Activated CD8-positive, alpha-beta memory T cell treated with anti-CD3 and anti-CD28 coated beads, Interleukin-2, amount 50 U/mL, for 1 hour (primary cell): Measurements from ENCODE around the gene ISLR2.

Experiments used
- DNase-seq: peaks from one replicate; pipeline ENCODE4 v3.0.0-alpha.2; 2020; ENCODE audit errors: extremely low read depth

Gene ISLR2

GRCh38 chr15:74129586-74130154 is 716 bp upstream of the ISLR2 start:
- DNase-seq = no peak

DNA sequence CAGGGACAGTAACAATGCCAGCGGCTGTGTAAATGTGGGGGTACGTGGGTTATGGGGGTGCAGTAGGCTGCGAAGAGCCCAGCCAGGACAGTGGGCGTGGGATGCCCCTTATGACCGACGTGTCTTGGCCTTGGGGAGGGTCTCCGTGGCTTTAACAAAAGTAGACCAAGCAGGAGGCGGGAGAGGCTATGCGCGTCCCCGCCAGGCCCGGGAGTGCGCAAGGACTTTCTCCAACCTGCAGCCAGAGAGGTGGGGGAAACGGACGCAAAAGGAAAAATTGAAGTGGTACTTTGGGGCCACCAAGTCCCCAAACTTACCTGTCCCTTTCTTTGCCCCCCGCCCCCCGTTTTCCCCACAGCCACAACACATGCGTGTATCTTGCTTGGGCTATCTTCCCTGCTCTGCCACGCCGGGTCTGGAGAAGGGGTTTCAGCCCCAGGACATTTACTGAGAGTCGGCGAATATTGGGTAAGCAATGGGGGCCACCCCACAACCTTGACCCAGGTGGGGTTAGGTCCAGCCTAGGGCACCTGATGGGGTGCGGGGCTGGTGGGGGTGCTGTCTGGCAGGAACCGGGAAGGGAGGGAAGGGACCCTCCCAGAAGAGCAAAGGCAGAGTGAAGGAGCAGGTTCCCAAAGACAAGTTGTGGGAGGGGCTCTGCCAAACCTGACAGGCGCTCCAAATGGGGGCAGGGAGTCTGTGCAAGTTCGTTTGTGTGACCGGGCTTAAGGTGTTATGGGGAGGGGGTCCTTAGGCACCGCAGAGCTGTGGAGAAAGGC is 652 bp downstream of the ISLR2 start:
- no peak for DNase-seq

DNA sequence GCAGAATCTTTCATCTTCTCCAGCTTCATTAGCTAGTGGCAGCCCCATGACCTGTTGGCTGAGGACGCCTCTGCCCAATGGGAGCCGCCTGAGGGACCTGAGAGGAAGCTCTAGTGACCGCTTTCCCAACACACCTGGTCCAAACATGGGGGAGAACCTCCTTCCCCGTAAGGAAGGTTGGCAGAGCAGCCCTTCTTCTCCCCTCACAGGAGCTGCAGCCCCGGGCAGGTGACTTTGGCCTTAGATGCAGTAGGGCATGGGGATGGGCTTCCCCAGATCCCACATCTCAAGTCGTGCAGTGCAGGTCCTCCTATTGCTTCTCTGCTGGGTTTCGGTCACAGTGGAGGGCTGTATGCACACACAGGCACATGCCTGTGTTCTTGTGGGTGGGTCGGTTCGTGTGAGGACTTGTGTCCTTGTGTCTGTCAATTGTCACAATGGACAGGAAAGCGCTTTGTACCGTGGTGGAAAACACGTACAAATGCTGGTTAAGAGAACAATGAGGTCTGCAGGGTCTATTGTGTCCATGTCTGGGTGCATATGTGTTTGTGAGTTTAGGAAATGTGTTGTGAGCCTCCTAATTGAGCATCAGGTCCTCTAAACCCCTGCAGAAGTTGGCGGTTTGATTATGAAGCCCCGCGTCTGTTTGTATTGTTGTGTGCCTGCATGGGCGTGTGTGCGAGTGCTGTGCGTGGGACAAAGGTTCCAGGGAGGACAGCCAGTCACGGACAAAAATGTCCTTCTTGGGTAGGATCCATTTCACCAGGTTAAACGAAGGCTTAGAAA is 1.4 kb downstream of the ISLR2 start:
- DNase-seq = no peak

- DNase-seq = no peak
Measured at GRCh38 chr15:74132681-74133651, 2.6 kb downstream of the ISLR2 start.

DNA sequence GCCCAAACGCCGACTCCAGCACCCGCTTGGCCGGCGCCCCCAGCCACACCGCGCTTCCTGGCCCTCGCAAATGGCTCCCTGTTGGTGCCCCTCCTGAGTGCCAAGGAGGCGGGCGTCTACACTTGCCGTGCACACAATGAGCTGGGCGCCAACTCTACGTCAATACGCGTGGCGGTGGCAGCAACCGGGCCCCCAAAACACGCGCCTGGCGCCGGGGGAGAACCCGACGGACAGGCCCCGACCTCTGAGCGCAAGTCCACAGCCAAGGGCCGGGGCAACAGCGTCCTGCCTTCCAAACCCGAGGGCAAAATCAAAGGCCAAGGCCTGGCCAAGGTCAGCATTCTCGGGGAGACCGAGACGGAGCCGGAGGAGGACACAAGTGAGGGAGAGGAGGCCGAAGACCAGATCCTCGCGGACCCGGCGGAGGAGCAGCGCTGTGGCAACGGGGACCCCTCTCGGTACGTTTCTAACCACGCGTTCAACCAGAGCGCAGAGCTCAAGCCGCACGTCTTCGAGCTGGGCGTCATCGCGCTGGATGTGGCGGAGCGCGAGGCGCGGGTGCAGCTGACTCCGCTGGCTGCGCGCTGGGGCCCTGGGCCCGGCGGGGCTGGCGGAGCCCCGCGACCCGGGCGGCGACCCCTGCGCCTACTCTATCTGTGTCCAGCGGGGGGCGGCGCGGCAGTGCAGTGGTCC is 3.5 kb downstream of the ISLR2 start:
- no peak for DNase-seq

- DNase-seq = no peak
Measured at GRCh38 chr15:74134387-74135027, 4.1 kb downstream of the ISLR2 start.

DNA sequence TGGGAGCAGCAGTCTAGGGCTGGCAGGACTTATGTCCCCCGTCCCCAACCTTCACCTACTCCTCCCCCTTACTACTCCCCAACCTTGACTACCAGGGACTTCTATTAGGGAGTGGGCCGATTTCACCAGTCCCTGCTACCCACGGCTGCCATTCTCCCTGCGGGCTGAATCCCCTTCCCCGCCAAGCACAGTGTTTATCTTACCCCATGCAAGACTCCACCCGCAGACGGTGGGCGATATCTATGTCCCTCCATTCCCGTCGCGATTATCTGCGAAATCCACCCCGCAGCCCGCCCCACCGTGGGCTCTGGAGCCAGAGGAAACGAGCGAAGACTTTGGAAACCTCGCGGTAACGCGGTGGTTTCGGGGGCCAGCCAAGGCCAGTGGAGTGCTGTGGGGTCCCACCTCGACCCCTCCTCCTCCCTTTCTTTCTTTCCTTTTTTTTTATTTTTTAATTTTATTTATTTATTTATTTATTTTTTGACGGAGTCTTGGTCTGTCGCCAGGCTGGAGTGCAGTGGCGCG is 4.7 kb downstream of the ISLR2 start:
- no peak for DNase-seq

DNA sequence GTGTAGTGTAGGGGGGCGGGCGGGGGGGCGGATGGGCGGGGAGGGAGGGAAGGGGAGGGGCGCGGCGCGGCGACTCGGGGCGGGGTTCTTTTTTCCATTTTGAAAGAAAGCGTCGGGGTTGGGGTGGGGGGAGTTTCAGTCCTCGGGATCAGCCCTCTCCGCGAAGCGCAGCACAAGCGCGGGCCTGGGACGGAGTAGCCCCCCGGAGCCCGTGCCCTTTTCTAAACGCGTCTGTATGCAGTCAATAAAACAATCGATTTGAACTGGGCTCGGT is 6.1 kb downstream of the ISLR2 start:
- DNase-seq = no peak

DNA sequence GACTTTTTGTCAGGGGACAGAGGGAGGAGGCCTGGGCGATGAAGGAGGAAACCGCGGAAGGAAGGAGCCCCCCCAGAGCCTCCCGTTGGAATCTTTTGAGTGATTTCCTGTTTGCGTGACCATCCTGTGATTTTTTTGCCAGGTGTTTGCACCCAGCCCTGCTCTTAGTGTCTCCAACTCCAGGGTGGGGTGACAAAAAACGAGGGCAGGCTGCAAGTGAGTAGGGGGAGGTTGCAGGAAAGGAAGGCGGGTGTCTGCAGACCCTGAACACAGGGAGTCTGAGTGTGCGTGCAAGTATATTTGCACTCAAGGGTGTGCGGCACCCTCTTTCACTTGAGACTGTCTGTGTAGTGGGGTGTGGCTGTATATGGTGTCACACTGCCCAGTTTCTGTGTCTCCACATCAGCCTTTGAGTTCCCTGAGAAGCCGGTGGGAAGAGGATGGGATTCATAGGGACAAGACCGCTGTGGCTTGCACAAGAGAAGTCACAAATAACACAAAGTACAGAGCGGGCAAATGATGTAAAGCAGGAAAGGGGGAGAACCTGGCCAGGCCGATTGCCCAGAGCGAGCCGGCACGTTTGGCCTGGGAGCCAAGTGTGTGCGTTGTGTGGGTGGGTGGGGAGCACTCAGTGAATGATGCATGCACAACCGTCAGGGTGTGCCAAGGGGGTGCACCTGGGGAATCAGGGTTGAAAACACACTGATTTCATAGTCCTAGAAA is 6.6 kb downstream of the ISLR2 start:
- DNase-seq = no peak

- no peak for DNase-seq
Measured at GRCh38 chr15:74137537-74137894, 7.1 kb downstream of the ISLR2 start.

DNA sequence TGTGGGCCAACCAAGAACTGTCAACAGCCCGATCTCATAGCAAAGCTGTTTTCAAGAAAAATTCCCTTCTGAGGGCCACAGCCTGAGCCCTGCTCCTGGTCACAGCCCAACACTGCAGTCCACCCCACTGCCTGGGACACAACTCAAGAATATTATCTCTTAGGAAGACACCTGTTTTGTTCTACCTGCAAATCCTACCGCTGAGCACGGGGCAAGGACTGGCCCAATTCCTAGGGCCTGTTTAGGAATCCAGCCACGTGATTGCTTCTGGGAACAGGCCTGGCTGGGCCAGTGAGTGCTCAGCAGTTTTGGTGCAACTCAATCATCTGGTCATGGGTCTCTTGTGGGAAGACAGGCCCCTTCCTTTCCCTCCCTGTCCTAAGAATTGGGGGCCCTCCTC is 8.3 kb downstream of the ISLR2 start:
- DNase-seq = no peak

GRCh38 chr15:74141591-74141990 is 11.2 kb downstream of the ISLR2 start:
- no peak for DNase-seq

DNA sequence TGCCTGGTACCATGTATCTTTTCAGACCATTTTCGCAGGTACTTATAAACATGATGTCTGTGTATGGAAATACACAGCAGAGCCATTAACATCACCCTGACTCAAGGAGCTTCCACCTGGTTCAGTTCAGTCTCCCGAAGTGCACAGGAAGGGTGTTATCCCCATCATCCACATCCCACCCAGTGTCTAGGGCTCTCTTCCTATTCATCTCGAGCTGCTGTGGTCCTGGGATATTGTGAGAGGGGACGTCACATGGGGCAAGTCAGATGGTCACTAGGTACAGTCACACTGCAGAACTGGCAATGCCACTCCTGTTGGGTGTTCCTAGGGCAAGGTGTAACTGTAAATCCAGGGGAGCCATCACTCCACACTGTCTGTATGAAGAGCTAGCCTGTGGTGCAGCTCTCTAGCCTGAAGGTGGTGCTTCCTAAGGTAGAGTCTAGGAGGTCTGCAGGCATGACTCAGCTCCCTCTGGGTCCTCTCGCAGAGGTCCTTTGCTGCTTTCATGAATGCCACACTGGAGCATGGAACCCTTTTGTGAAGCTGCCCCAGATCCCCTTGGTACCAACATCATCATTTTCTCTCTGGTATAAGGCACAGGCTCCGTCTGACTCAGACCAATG is 13.9 kb downstream of the ISLR2 start:
- no peak for DNase-seq

GRCh38 chr15:74146277-74146800 is 16.0 kb downstream of the ISLR2 start:
- no peak for DNase-seq

DNA sequence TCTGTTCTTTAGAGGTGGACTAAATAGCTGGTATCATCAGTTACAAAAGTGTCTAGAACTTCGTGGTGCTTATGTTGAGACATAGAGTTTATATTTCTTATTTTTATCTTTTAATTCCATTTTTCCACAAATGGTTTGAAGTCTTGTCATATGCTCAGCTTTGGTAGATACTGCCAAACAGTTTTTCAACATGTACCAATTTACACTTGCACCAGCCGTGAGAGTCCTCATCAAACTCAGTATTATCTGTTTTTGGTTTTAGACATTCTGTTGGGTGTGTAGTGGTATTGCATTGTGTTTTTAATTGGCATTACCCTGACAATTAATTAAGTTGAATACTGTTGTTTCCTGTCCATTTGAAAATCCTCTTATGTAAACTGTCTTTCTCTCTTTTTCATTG is 16.7 kb downstream of the ISLR2 start:
- no peak for DNase-seq

GRCh38 chr15:74155766-74156417 is 25.5 kb downstream of the ISLR2 start:
- DNase-seq = no peak

DNA sequence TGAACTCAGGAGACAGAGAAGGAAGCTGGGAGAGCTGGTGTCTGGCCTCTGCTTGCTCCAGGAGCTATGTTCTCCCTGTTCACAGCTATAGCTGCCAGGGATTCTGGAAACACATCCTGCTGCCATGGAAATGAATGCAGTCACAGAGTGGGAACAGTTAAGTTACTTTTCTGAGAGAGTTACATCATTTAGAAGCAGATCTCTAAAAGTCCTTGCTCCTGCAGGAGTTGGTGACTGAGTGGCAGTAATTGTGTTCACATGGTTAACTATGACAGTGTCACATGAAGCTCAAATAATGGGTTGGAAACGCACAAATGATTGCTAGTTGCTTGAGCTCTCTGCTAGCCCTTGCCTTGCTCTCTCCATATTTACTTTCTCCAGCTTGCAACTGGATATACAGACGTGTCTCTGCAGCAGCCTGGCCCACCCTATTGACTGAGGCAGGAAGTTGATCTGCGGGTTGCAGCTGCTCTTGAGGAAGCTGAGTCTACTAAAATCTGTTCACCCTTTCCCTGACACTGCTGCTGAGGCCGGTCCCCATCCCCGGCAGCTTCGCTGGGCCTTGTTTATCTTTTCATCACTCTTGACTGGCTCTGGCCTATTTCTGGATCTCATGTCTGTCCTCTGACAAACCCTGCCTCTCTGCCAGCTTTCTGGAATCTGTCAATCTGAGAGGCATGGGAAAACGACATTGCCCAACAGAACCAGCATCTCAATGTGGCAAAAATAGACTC is 26.5 kb downstream of the ISLR2 start:
- DNase-seq = no peak
